Measurements from ENCODE around the gene CLPTM1L. TPM values are rescaled to one million over a fixed set of nuclear protein-coding genes. Genes with fewer than 3 reads are reported as not detected.

Gene CLPTM1L
- total and polyA plus RNA-seq, 9 of the 15 experiments (the other 6 are each of a cell fraction or from before 2014, with no cell fraction given): 3.5 to 217 (median 177) TPM

- Histone ChIP-seq H3K9me3 (replicated peaks; ENCODE audit: control insufficient read depth, insufficient read depth, low read depth, low read length) (no peaks in the 10 kb centered on the region), H3K9me1 (ENCODE audit: control insufficient read depth, insufficient read depth, low read length) (no peaks in the 10 kb centered on the region), H3K79me2 (ENCODE audit: control insufficient read depth, insufficient read depth, low read length) (no peaks in the 10 kb centered on the region), H3K4me3 (peak overlapping the region; percentile 40), H3K4me1 (replicated peaks in 1 of 2; ENCODE audit: control insufficient read depth in 2 of 2, insufficient read depth in 2 of 2, low read length in 2 of 2) (peaks cover 4 to 20% of the 10 kb centered on the region in 2 experiments; a peak in 3 of 5 replicates), H2AFZ (ENCODE audit: low read depth, low read length) (peak overlapping the region; percentile 73), H3K4me2 (ENCODE audit: insufficient read depth, low read length) (peak overlapping the region; percentile 73), H3K27me3 (ENCODE audit: control insufficient read depth in 2 of 2, insufficient read depth in 2 of 2, low read length in 2 of 2) (peaks cover 41 to 89% of the 10 kb centered on the region in 2 experiments), H4K20me1 (replicated peaks; ENCODE audit: control insufficient read depth, insufficient read depth, low read length) (peaks cover 14% of the 10 kb centered on the region), H3K36me3 (ENCODE audit: control insufficient read depth, insufficient read depth, low read length) (no peaks in the 10 kb centered on the region), H3K9ac (ENCODE audit: insufficient read depth in 1 of 2, low read depth in 2 of 2, low read length in 2 of 2) (peak overlapping the region in 1 of 2 experiments; percentile 83; a peak in 3 of 4 replicates), H3K27ac (ENCODE audit: extremely low read depth, low read depth, low read length) (no peak overlapping the region)
- intact Hi-C loops (cut with micrococcal nuclease): loop anchor here (10.0 kb wide), 1 partner anchor 259 kb away; no protein-coding TSS in a partner anchor
- ChIA-PET CTCF (ENCODE audit: low intra/inter-chr PET ratio) (interaction anchor here (1.1 kb wide), 1 partner anchor 10 kb away, joined by 4 read pairs; no protein-coding TSS in a partner anchor), POLR2A (interaction anchor here (0.6 to 0.7 kb wide), 2 partner anchors 9 to 66 kb away, joined by 3 to 4 read pairs; no protein-coding TSS in a partner anchor)
- BruUV-seq (replicated peaks): no TSS peak
- WGBS (ENCODE audit: insufficient coverage, low coverage, missing lambda C conversion rate): 7% methylated on average over 41 of the region's 48 CpGs
- in situ Hi-C loops (cut with MboI): no loop called here
- DNase-seq (ENCODE audit: extremely low read depth in 1 of 4, low spot score in 3 of 4) (peak; percentile 80 to 92 (median 90)), ATAC-seq (peak; percentile 99), FAIRE-seq (peak; percentile 85)
- TF ChIP-seq, protein P1, sequence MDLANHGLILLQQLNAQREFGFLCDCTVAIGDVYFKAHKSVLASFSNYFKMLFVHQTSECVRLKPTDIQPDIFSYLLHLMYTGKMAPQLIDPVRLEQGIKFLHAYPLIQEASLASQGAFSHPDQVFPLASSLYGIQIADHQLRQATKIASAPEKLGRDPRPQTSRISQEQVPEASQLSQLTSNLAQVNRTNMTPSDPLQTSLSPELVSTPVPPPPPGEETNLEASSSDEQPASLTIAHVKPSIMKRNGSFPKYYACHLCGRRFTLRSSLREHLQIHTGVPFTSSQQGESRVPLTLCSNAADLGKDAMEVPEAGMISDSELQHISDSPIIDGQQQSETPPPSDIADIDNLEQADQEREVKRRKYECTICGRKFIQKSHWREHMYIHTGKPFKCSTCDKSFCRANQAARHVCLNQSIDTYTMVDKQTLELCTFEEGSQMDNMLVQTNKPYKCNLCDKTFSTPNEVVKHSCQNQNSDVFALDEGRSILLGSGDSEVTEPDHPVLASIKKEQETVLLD (IDR thresholded peaks at IDR 0.05): no peak
- TF ChIP-seq TRIM28 (IDR thresholded peaks at IDR 0.05) (no peak), ZNF561 (CRISPR knock-in tag; conservative IDR thresholded peaks at IDR 0.05) (no peak), ZFPM2 (CRISPR knock-in tag; IDR thresholded peaks at IDR 0.05) (no peak), PYGO2 (tag; IDR thresholded peaks at IDR 0.05) (no peak), TBP (optimal IDR thresholded peaks at IDR 0.05; ENCODE audit: low read depth, low read length) (no peak)
- TF ChIP-seq, protein P2, sequence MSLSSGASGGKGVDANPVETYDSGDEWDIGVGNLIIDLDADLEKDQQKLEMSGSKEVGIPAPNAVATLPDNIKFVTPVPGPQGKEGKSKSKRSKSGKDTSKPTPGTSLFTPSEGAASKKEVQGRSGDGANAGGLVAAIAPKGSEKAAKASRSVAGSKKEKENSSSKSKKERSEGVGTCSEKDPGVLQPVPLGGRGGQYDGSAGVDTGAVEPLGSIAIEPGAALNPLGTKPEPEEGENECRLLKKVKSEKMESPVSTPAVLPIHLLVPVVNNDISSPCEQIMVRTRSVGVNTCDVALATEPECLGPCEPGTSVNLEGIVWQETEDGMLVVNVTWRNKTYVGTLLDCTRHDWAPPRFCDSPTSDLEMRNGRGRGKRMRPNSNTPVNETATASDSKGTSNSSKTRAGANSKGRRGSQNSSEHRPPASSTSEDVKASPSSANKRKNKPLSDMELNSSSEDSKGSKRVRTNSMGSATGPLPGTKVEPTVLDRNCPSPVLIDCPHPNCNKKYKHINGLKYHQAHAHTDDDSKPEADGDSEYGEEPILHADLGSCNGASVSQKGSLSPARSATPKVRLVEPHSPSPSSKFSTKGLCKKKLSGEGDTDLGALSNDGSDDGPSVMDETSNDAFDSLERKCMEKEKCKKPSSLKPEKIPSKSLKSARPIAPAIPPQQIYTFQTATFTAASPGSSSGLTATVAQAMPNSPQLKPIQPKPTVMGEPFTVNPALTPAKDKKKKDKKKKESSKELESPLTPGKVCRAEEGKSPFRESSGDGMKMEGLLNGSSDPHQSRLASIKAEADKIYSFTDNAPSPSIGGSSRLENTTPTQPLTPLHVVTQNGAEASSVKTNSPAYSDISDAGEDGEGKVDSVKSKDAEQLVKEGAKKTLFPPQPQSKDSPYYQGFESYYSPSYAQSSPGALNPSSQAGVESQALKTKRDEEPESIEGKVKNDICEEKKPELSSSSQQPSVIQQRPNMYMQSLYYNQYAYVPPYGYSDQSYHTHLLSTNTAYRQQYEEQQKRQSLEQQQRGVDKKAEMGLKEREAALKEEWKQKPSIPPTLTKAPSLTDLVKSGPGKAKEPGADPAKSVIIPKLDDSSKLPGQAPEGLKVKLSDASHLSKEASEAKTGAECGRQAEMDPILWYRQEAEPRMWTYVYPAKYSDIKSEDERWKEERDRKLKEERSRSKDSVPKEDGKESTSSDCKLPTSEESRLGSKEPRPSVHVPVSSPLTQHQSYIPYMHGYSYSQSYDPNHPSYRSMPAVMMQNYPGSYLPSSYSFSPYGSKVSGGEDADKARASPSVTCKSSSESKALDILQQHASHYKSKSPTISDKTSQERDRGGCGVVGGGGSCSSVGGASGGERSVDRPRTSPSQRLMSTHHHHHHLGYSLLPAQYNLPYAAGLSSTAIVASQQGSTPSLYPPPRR (CRISPR knock-in tag; IDR thresholded peaks at IDR 0.05; ENCODE audit: borderline replicate concordance): no peak
These were observed 40.7 kb upstream of the CLPTM1L start for GRCh38 chr5:1385395-1386273.

Measured in K562 (cell line).